Measurements from ENCODE around the gene ABHD15. TPM values are rescaled to one million over a fixed set of nuclear protein-coding genes. Genes with fewer than 3 reads are reported as not detected.

Gene ABHD15
- total RNA-seq, 1 donor from 2014 or later: 5.0 TPM

- DNase-seq (ENCODE audit: low read depth in 2 of 2): no peak
Observed at GRCh38 chr17:29544066-29544465, 22.8 kb downstream of the ABHD15 start.

- no peak for DNase-seq (ENCODE audit: low read depth in 2 of 2)
Observed at GRCh38 chr17:29533976-29534375, 32.9 kb downstream of the ABHD15 start.

- no peak for DNase-seq (ENCODE audit: low read depth in 2 of 2)
Observed at GRCh38 chr17:29526322-29526721, 40.5 kb downstream of the ABHD15 start.

DNA sequence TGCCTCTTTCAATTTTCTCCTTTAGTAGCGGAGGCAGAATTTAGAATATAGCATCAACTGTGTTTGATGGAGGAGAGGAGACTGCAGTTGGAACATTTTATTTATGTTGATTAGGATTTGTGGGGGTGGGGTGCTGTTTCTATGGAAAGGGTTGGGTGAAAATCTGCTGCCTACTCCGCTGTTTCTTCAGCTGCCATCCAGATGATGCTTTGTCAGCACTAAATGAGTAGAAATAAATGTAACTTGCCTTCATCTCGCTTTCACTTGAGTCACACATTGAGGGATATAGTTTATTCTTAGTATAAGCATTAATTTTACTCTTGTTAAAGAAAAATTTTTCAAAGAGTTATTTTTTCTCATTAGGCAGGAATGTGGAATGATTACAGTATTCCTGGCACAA is 42.1 kb downstream of the ABHD15 start:
- no peak for DNase-seq (ENCODE audit: low read depth in 2 of 2)

DNA sequence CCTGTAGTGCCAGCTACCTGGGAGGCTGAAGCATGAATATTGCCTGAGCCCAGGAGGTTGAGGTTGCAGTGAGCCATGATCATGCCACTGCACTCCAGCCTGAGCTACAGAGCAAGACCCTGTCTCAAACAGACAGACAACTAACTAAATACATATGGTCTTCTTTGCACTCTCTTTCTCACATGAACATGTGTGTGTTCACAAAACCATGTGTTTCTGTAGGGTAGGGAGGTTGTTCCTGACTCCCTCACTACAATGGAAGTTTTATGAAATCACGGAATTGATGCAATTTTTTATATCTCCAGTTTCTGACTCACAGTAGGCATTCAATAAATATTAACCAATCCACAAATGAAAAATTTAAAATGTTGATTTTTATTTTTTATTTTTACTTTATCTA is 48.5 kb downstream of the ABHD15 start:
- no peak for DNase-seq (ENCODE audit: low read depth in 2 of 2)

DNA sequence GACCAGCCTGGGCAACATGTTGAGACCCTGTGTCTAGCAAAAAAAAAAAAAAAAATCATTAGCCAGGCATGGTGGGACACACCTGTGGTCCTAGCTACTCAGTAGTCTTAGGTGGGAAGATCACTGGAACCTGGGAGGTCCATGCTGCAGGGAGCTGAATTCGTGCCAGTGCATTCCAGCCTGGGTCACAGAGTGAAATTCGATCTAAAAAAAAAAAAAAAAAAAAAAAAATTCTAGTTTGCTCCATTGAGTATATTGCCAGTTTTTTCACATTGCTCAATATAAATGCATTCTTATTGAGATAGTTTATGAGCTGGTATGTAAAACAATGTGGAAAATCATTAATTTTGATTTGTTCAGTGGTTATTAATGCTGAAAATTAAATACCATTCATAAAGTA is 52.0 kb downstream of the ABHD15 start:
- no peak for DNase-seq (ENCODE audit: low read depth in 2 of 2)

GRCh38 chr17:29510953-29511352 is 55.9 kb downstream of the ABHD15 start:
- DNase-seq (ENCODE audit: low read depth in 2 of 2): peak in 1 of 2 donors; percentile 8

Other genes with a start within 250 kb of the ABHD15 start
- gene TAOK1, start 176.7 kb downstream of the ABHD15 start, total RNA-seq: 40.6 and 46.5 TPM in 2 replicates
- 20.0 and 29.8 TPM in 2 replicates for gene TP53I13, start 1.7 kb upstream of the ABHD15 start, total RNA-seq
- 27.7 and 40.6 TPM in 2 replicates for gene GIT1, start 22.6 kb upstream of the ABHD15 start, total RNA-seq
- 3.5 and 5.6 TPM in 2 replicates for gene ANKRD13B, start 26.1 kb upstream of the ABHD15 start, total RNA-seq
- gene CORO6, start 55.9 kb upstream of the ABHD15 start, total RNA-seq: 0.64 and 1.3 TPM in 2 replicates